H1 (cell line): Measurements from ENCODE around the gene CEP78. TPM values are rescaled to one million over a fixed set of nuclear protein-coding genes. Genes with fewer than 3 reads are reported as not detected.
A peak's percentile ranks its signal among the peaks of the same experiment; 100 is the strongest.

ENCODE experiments used
- CHD2 ChIP-seq: IDR thresholded peaks from 2 replicates; pipeline ENCODE4 v1.6.1; 2012; ENCODE audit warnings: low read length, improper control_type of control experiment
- EGR1 ChIP-seq: IDR thresholded peaks from 2 replicates; pipeline ENCODE4 v1.6.1; 2011; ENCODE audit warnings: low read depth, low read length, borderline replicate concordance
- POLR2A ChIP-seq, 2 experiments: IDR thresholded peaks; 1 replicate in 1 of 2; 2 replicates in 1 of 2; pipeline ENCODE4 v1.6.1; 2011; ENCODE audit warnings: low read depth in 2 of 2, low read length in 2 of 2, mild to moderate bottlenecking in 2 of 2; ENCODE audit errors: control extremely low read depth in 1 of 2
- TAF7 ChIP-seq: optimal IDR thresholded peaks from 2 replicates; pipeline ENCODE3; 2011; ENCODE audit warnings: low read depth, mild to moderate bottlenecking, inconsistent platforms, low read length, moderate library complexity, borderline replicate concordance
- USF2 ChIP-seq: IDR thresholded peaks from 2 replicates; pipeline ENCODE4 v1.6.1; 2011; ENCODE audit warnings: low read length, improper control_type of control experiment
- polyA plus RNA-seq, 7 experiments: library from polyadenylated mRNA; depleted of rRNA in 3 of 7; stranded (reverse) in 5 of 7; unstranded in 2 of 7; fragments of >200 nt in 5 of 7; fragments of 200-250 nt in 2 of 7; gene quantifications; 1 replicate in 5 of 7; 2 replicates in 1 of 7; 4 replicates in 1 of 7; pipeline versions ENCODE4 v1.2.1 to v1.2.3, GENCODE V29; 2011 to 2013; ENCODE audit warnings: missing spikeins in 2 of 7, mixed read lengths in 2 of 7
- total RNA-seq: library from RNA; stranded (reverse); fragmentation: NEBNext Ultra II Directional; extraction: Animal tissue kit (Norgen Biotek cat#: 25700); gene quantifications from 2 replicates; pipeline ENCODE4 v1.2.1, GENCODE V29; 2021

CEP78 gene
- total and polyA plus RNA-seq, 2 of the 8 experiments (the other 6 are each of a cell fraction or from before 2014, with no cell fraction given) = 10.3 to 40.9 TPM

GRCh38 chr9:78314953-78315870, 79.3 kb downstream of the CEP78 start (continued):
- no peak for TF ChIP-seq USF2
- TF ChIP-seq CHD2 = no peak
- peak in 1 of 2 experiments; percentile 28; a peak in 1 of 3 replicates for TF ChIP-seq POLR2A (IDR thresholded peaks at IDR 0.05; ENCODE audit: control extremely low read depth in 1 of 2, low read depth in 2 of 2, low read length in 2 of 2)
- TF ChIP-seq TAF7 = no peak
- TF ChIP-seq EGR1 = no peak
